Gastroesophageal sphincter (tissue), 3 donors: ENCODE data around the gene NPL.

Experiments used
- EP300 ChIP-seq: sonication (generic); formaldehyde crosslinking; IDR thresholded peaks from one replicate; pipeline ENCODE4 v1.6.1; 2017; ENCODE audit warnings: antibody characterized with exemption, mild to moderate bottlenecking
- POLR2A ChIP-seq, 2 donors: fragments of 450-650 bp; IDR thresholded peaks; one replicate each; pipeline ENCODE4 v1.6.1; 2017; ENCODE audit warnings: antibody characterized with exemption in 2 of 2, mild to moderate bottlenecking in 2 of 2, moderate library complexity in 1 of 2
- POLR2AphosphoS5 ChIP-seq: sonication (generic); formaldehyde crosslinking; IDR thresholded peaks from one replicate; pipeline ENCODE4 v1.6.1; 2017; ENCODE audit warnings: antibody characterized with exemption
- TF ChIP-seq, protein P1 (sequence below), 4 experiments: fragments of 200-600 bp in 2 of 4; fragments of 450-650 bp in 2 of 4; sonication (generic) in 1 of 4; IDR thresholded peaks; one replicate each; pipeline ENCODE4 v1.5.1; 2017 to 2019; ENCODE audit warnings: antibody characterized with exemption in 4 of 4, mild to moderate bottlenecking in 2 of 4, moderate library complexity in 2 of 4

DNA sequence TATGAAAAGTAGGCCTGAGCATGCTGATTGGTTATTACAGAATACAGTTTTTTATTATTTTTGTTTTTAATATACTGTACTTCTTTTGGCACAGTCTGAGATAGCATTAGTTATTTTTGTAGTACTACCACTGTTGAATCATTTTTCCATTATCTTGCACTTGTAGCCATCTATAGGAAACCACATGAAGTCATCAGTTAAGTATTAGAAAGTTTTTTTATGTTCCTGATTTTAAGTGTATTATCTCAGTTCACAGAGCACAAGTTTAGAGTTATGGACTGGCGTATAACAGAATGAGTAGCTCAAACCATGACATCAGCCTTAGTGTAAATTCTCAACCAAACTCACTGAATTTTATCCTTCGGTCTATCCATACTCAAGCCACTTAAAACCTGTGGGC is 72.4 kb downstream of the NPL start:
- TF ChIP-seq, protein P1, sequence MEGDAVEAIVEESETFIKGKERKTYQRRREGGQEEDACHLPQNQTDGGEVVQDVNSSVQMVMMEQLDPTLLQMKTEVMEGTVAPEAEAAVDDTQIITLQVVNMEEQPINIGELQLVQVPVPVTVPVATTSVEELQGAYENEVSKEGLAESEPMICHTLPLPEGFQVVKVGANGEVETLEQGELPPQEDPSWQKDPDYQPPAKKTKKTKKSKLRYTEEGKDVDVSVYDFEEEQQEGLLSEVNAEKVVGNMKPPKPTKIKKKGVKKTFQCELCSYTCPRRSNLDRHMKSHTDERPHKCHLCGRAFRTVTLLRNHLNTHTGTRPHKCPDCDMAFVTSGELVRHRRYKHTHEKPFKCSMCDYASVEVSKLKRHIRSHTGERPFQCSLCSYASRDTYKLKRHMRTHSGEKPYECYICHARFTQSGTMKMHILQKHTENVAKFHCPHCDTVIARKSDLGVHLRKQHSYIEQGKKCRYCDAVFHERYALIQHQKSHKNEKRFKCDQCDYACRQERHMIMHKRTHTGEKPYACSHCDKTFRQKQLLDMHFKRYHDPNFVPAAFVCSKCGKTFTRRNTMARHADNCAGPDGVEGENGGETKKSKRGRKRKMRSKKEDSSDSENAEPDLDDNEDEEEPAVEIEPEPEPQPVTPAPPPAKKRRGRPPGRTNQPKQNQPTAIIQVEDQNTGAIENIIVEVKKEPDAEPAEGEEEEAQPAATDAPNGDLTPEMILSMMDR (IDR thresholded peaks at IDR 0.05) = no peak
- TF ChIP-seq POLR2A (IDR thresholded peaks at IDR 0.05) (no peak), POLR2AphosphoS5 (no peak), EP300 (no peak)
